K562 (cell line): Measurements from ENCODE around the gene SCUBE1.

Experiments
- BDP1 ChIP-seq: IDR thresholded peaks from 3 replicates; pipeline ENCODE4 v1.6.1; 2011; ENCODE audit not compliant: insufficient read length, insufficient read depth
- BHLHE40 ChIP-seq: IDR thresholded peaks from 2 replicates; pipeline ENCODE4 v1.6.1; 2011; ENCODE audit warnings: low read length, improper control_type of control experiment
- CREB1 ChIP-seq, 2 experiments: sonication (generic) in 1 of 2; formaldehyde crosslinking in 1 of 2; IDR thresholded peaks; 2 replicates each; pipeline versions ENCODE4 v1.6.1 to v1.8.0; 2012 to 2022; ENCODE audit warnings: inconsistent platforms in 1 of 2, mild to moderate bottlenecking in 1 of 2, missing genetic modification reagents in 1 of 2, moderate library complexity in 1 of 2
- EP300 ChIP-seq: IDR thresholded peaks from 2 replicates; pipeline ENCODE4 v1.6.1; 2012; ENCODE audit warnings: low read length, improper control_type of control experiment
- JUN ChIP-seq, 2 experiments: sonication (generic) in 1 of 2; formaldehyde crosslinking in 1 of 2; IDR thresholded peaks; 2 replicates each; pipeline versions ENCODE4 v1.6.1 to v1.8.0; 2012 to 2022; ENCODE audit warnings: borderline replicate concordance in 2 of 2, mild to moderate bottlenecking in 2 of 2, improper control_type of control experiment in 1 of 2, low read depth in 1 of 2, low read length in 1 of 2, missing genetic modification reagents in 1 of 2
- KLF16 ChIP-seq: IDR thresholded peaks from 2 replicates; pipeline ENCODE4 v1.6.1; 2016; ENCODE audit warnings: antibody characterized with exemption
- MTA2 ChIP-seq: fragments of 450-650 bp; IDR thresholded peaks from 2 replicates; pipeline ENCODE4 v1.6.1; 2016; ENCODE audit warnings: low read depth
- PURB ChIP-seq: sonication (generic); formaldehyde crosslinking; IDR thresholded peaks from 2 replicates; pipeline ENCODE4 v1.9.0; 2021; ENCODE audit warnings: low read depth, mild to moderate bottlenecking, missing genetic modification reagents
- RAD51 ChIP-seq: fragments of 450-650 bp; IDR thresholded peaks from 2 replicates; pipeline ENCODE4 v1.7.1; 2016; ENCODE audit warnings: low read depth, mild to moderate bottlenecking, borderline replicate concordance
- RBM39 ChIP-seq: fragments of 200-400 bp; formaldehyde crosslinking; optimal IDR thresholded peaks from 2 replicates; pipeline ENCODE3; 2018; ENCODE audit warnings: low read depth, low read length
- ZNF274 ChIP-seq: IDR thresholded peaks from 2 replicates; pipeline ENCODE4 v1.6.1; 2011; ENCODE audit warnings: low read depth, mild to moderate bottlenecking, low read length, moderate library complexity, borderline replicate concordance
- TF ChIP-seq, protein P1 (sequence below), 3 experiments: IDR thresholded peaks in 2 of 3; conservative IDR thresholded peaks in 1 of 3; 2 replicates each; pipeline ENCODE4 v1.5.1; 2011 to 2012; ENCODE audit warnings: low read length in 3 of 3, mild to moderate bottlenecking in 3 of 3, control low read depth in 2 of 3, improper control_type of control experiment in 1 of 3, inconsistent platforms in 1 of 3, low read depth in 1 of 3, mixed read lengths in 1 of 3, moderate library complexity in 1 of 3; ENCODE audit not compliant: insufficient read depth in 2 of 3
- TF ChIP-seq, protein P2 (sequence below): sonication (generic); formaldehyde crosslinking; IDR thresholded peaks from 2 replicates; pipeline ENCODE4 v1.9.0; 2022; ENCODE audit warnings: mild to moderate bottlenecking, missing genetic modification reagents
- TF ChIP-seq, protein P3 (sequence below), 3 experiments: fragments of 200-800 bp in 1 of 3; fragments of 250-450 bp in 1 of 3; fragments of 450-650 bp in 1 of 3; sonication (Bioruptor Pico) in 1 of 3; sonication (Bioruptor generic) in 1 of 3; formaldehyde crosslinking in 1 of 3; IDR thresholded peaks; 2 replicates each; pipeline versions ENCODE4 v1.6.1 to v1.8.0; 2016 to 2022; ENCODE audit warnings: mild to moderate bottlenecking in 2 of 3, missing genetic modification characterization in 2 of 3, missing compliant biosample characterization in 1 of 3, moderate library complexity in 1 of 3

DNA sequence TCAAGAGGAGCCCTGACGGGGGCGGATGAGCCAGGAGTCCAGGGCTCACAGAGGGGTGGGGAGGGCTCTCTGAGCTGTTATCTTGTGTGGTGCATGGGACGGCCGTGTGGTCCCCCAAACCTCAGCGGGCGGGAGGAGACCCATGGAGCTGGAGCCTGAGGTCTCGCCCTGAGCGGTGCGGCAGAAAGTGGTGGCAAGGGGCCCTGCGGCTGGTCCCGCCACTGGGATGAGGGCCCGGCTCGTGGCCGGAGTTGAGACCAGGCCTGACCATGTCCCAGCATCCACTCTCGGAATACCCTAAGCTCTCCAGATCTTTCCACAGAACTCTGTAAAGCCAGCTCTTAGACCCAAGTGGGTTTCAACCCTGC, 133.7 kb downstream of the SCUBE1 start:
- TF ChIP-seq PURB (CRISPR knock-in tag) = no peak
- TF ChIP-seq, protein P1, sequence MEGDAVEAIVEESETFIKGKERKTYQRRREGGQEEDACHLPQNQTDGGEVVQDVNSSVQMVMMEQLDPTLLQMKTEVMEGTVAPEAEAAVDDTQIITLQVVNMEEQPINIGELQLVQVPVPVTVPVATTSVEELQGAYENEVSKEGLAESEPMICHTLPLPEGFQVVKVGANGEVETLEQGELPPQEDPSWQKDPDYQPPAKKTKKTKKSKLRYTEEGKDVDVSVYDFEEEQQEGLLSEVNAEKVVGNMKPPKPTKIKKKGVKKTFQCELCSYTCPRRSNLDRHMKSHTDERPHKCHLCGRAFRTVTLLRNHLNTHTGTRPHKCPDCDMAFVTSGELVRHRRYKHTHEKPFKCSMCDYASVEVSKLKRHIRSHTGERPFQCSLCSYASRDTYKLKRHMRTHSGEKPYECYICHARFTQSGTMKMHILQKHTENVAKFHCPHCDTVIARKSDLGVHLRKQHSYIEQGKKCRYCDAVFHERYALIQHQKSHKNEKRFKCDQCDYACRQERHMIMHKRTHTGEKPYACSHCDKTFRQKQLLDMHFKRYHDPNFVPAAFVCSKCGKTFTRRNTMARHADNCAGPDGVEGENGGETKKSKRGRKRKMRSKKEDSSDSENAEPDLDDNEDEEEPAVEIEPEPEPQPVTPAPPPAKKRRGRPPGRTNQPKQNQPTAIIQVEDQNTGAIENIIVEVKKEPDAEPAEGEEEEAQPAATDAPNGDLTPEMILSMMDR (IDR thresholded peaks at IDR 0.05 in 2 of 3, conservative IDR thresholded peaks at IDR 0.05 in 1 of 3; ENCODE audit: insufficient read depth in 2 of 3, low read depth in 1 of 3, low read length in 3 of 3) = no peak
- no peak for TF ChIP-seq MTA2
- TF ChIP-seq JUN (IDR thresholded peaks at IDR 0.05; ENCODE audit: borderline replicate concordance, low read depth, low read length) = no peak
- no peak for TF ChIP-seq JUN (CRISPR knock-in tag; IDR thresholded peaks at IDR 0.05; ENCODE audit: borderline replicate concordance)
- no peak for TF ChIP-seq KLF16
- no peak for TF ChIP-seq RAD51
- no peak for TF ChIP-seq EP300
- no peak for TF ChIP-seq RBM39
- TF ChIP-seq, protein P2, sequence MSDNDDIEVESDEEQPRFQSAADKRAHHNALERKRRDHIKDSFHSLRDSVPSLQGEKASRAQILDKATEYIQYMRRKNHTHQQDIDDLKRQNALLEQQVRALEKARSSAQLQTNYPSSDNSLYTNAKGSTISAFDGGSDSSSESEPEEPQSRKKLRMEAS (CRISPR knock-in tag) = no peak
- TF ChIP-seq, protein P3, sequence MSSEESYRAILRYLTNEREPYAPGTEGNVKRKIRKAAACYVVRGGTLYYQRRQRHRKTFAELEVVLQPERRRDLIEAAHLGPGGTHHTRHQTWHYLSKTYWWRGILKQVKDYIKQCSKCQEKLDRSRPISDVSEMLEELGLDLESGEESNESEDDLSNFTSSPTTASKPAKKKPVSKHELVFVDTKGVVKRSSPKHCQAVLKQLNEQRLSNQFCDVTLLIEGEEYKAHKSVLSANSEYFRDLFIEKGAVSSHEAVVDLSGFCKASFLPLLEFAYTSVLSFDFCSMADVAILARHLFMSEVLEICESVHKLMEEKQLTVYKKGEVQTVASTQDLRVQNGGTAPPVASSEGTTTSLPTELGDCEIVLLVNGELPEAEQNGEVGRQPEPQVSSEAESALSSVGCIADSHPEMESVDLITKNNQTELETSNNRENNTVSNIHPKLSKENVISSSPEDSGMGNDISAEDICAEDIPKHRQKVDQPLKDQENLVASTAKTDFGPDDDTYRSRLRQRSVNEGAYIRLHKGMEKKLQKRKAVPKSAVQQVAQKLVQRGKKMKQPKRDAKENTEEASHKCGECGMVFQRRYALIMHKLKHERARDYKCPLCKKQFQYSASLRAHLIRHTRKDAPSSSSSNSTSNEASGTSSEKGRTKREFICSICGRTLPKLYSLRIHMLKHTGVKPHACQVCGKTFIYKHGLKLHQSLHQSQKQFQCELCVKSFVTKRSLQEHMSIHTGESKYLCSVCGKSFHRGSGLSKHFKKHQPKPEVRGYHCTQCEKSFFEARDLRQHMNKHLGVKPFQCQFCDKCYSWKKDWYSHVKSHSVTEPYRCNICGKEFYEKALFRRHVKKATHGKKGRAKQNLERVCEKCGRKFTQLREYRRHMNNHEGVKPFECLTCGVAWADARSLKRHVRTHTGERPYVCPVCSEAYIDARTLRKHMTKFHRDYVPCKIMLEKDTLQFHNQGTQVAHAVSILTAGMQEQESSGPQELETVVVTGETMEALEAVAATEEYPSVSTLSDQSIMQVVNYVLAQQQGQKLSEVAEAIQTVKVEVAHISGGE (CRISPR knock-in tag; IDR thresholded peaks at IDR 0.05) = no peak
- no peak for TF ChIP-seq BDP1
- TF ChIP-seq BHLHE40 = no peak
- TF ChIP-seq ZNF274 = no peak
- no peak for TF ChIP-seq CREB1 (IDR thresholded peaks at IDR 0.05)
- TF ChIP-seq CREB1 (CRISPR knock-in tag; IDR thresholded peaks at IDR 0.05) = no peak
